Smooth muscle cell (in vitro differentiated cells): ENCODE measurements around the gene PCDHAC1. TPM values are rescaled to one million over a fixed set of nuclear protein-coding genes. Genes with fewer than 3 reads are reported as not detected.

Experiments
- DNase-seq: peaks from one replicate; lab custom pipeline; 2025; ENCODE audit not compliant: unreplicated experiment; lab: John Stamatoyannopoulos, UW
- H2AFZ ChIP-seq: fragments of 200-600 bp; sonication (generic); 2 replicates; pipeline ENCODE4 v1.6.0; 2016; ENCODE audit warnings: antibody characterized with exemption, low read depth, mild to moderate bottlenecking
- H3F3A ChIP-seq: fragments of 200-600 bp; sonication (generic); 2 replicates; pipeline ENCODE4 v1.6.0; 2017; ENCODE audit warnings: antibody characterized with exemption, low read depth
- H3K27ac ChIP-seq: fragments of 200-600 bp; sonication (generic); 2 replicates; pipeline ENCODE4 v1.5.1; 2016; ENCODE audit warnings: low read depth, mild to moderate bottlenecking
- H3K27me3 ChIP-seq: fragments of 200-600 bp; sonication (generic); 2 replicates; pipeline ENCODE4 v1.6.1; 2016; ENCODE audit warnings: low read depth, mild to moderate bottlenecking
- H3K36me3 ChIP-seq: fragments of 200-600 bp; sonication (generic); 2 replicates; pipeline ENCODE4 v1.5.1; 2016; ENCODE audit warnings: low read depth
- H3K4me1 ChIP-seq: fragments of 200-600 bp; sonication (generic); 2 replicates; pipeline ENCODE4 v1.5.1; 2016; ENCODE audit warnings: low read depth
- H3K4me2 ChIP-seq: fragments of 200-600 bp; sonication (generic); 2 replicates; pipeline ENCODE4 v1.6.0; 2016; ENCODE audit warnings: mild to moderate bottlenecking
- H3K4me3 ChIP-seq: fragments of 200-600 bp; sonication (generic); 2 replicates; pipeline ENCODE4 v1.5.1; 2016; ENCODE audit warnings: mild to moderate bottlenecking
- H3K79me2 ChIP-seq: fragments of 200-600 bp; sonication (generic); 2 replicates; pipeline ENCODE4 v1.6.0; 2016; ENCODE audit warnings: low read depth, mild to moderate bottlenecking
- H3K9ac ChIP-seq: fragments of 200-600 bp; sonication (generic); 2 replicates; pipeline ENCODE4 v1.6.0; 2016; ENCODE audit warnings: low read depth
- H3K9me3 ChIP-seq: fragments of 200-600 bp; sonication (generic); replicated peaks from 2 replicates; pipeline ENCODE4 v1.5.1; 2016; ENCODE audit warnings: low read depth
- H4K20me1 ChIP-seq: fragments of 200-600 bp; sonication (generic); 2 replicates; pipeline ENCODE4 v1.6.0; 2016; ENCODE audit warnings: low read depth
- WGBS: methylation state at CpG from one replicate; pipeline ENCODE4 v1.1.7; 2016; ENCODE audit warnings: low lambda C conversion rate; 5-methylcytosine and 5-hydroxymethylcytosine counted together
- polyA plus RNA-seq: library from polyadenylated mRNA; unstranded; fragments of >200 nt; fragmentation: Nextera tagmentation; extraction: Ambion mirVana; gene quantifications from 2 replicates; pipeline ENCODE4 v1.2.1, GENCODE V29; 2016
- total RNA-seq: library from RNA; depleted of rRNA; stranded (reverse); fragments of >200 nt; gene quantifications from 2 replicates; pipeline ENCODE4 v1.2.3, GENCODE V29; 2014
- TF ChIP-seq, protein P1 (sequence below): fragments of 200-600 bp; sonication (generic); IDR thresholded peaks from 2 replicates; pipeline ENCODE4 v1.5.1; 2017; ENCODE audit warnings: borderline replicate concordance, mild to moderate bottlenecking, antibody characterized with exemption; ENCODE audit not compliant: insufficient read depth, poor library complexity, severe bottlenecking

The PCDHAC1 gene
- total and polyA plus RNA-seq, 2 experiments from 2014 or later: 0.97 to 5.6 TPM

DNA sequence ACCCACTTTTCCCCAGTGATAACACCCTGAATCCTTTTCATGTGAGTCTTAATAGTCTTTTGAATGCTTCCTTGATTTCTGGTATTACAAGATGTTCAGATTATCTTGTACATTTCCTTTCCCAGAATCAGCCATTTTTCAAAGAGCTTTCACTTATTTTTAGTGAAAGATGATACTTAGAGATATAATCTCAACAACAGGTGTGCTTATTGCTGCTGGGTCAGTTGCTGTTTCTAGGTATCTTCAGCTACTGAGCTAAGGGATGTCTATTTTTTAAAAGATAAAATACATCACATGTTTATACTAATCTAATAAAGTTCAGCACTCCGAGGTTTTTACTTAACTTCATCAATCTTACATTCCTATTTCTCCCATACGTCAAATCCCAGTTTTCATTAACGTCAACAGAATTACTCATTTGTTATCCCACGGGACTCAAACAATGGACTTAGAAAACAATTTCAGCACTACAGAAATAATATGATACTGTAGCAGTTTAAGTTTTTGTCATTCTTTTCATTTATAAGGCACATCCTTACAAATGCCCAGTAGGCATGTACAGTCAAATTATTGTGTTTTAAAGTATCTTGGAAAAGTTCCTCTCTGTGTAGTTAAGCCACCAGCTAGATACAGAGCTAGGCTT, 9.0 kb downstream of the PCDHAC1 start:
- no peaks in the 10 kb centered on the region for H3K9me3 ChIP-seq
- H3K9ac ChIP-seq: no peak overlapping the region
- H3K79me2 ChIP-seq: no peaks in the 10 kb centered on the region
- no peaks in the 10 kb centered on the region for H3K4me1 ChIP-seq
- H3K36me3 ChIP-seq: no peaks in the 10 kb centered on the region
- no peak overlapping the region for H3K4me3 ChIP-seq
- H3K27me3 ChIP-seq: no peaks in the 10 kb centered on the region
- no peak overlapping the region for H2AFZ ChIP-seq
- 94% methylated on average over 4 of the region's 4 CpGs for WGBS
- H3F3A ChIP-seq: no peaks in the 10 kb centered on the region
- H3K27ac ChIP-seq: no peak overlapping the region
- no peak for DNase-seq
- peaks cover 23% of the 10 kb centered on the region for H4K20me1 ChIP-seq
- TF ChIP-seq, protein P1, sequence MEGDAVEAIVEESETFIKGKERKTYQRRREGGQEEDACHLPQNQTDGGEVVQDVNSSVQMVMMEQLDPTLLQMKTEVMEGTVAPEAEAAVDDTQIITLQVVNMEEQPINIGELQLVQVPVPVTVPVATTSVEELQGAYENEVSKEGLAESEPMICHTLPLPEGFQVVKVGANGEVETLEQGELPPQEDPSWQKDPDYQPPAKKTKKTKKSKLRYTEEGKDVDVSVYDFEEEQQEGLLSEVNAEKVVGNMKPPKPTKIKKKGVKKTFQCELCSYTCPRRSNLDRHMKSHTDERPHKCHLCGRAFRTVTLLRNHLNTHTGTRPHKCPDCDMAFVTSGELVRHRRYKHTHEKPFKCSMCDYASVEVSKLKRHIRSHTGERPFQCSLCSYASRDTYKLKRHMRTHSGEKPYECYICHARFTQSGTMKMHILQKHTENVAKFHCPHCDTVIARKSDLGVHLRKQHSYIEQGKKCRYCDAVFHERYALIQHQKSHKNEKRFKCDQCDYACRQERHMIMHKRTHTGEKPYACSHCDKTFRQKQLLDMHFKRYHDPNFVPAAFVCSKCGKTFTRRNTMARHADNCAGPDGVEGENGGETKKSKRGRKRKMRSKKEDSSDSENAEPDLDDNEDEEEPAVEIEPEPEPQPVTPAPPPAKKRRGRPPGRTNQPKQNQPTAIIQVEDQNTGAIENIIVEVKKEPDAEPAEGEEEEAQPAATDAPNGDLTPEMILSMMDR: no peak
- H3K4me2 ChIP-seq: no peak overlapping the region

DNA sequence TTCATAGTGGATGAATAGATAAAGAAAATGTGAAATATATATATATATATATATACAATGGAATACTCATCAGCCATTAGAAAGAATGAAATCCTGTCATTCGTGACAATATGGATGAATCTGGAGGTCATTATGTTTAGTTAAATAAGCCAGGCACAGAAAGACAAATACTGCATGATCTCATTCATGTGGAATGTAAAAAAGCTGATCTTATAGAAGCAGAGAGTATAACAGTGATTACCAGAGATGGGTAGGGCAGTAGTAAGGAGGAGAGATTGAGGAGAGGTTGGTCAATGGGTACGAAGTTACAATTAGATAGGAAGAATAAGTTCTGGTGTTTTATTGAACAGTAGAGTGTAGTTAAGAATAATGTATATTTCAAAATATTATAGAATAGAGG, 20.5 kb downstream of the PCDHAC1 start:
- no peak for DNase-seq
- WGBS: 69% methylated on average over 2 of the region's 2 CpGs
- H3K27ac ChIP-seq: no peak overlapping the region
- TF ChIP-seq, protein P1: no peak
- peaks cover 3% of the 10 kb centered on the region for H3K36me3 ChIP-seq
- no peaks in the 10 kb centered on the region for H3F3A ChIP-seq
- H3K4me3 ChIP-seq: no peak overlapping the region
- H3K4me1 ChIP-seq: no peaks in the 10 kb centered on the region
- H2AFZ ChIP-seq: no peak overlapping the region
- peaks cover 6% of the 10 kb centered on the region for H4K20me1 ChIP-seq
- H3K27me3 ChIP-seq: no peaks in the 10 kb centered on the region
- H3K79me2 ChIP-seq: no peaks in the 10 kb centered on the region
- no peaks in the 10 kb centered on the region for H3K9me3 ChIP-seq
- H3K4me2 ChIP-seq: no peak overlapping the region
- no peak overlapping the region for H3K9ac ChIP-seq

DNA sequence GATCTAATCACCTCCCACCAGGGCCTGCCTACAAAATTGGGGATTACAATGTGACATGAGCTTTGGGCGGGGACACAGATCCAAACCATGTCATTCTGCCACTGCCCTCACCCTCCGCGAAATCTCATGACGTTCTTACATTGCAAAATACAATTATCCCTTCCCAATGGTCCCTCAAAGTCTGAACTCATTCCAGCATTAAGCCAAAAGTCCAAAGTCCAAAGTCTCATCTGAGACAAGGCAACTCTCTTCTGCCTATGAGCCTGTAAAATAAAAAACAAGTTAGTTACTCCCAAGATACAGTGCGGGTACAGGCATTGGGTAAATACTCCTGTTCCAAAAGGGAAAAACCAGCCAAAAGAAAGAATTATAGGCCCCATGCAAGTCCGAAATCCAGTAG, 25.5 kb downstream of the PCDHAC1 start:
- Histone ChIP-seq H4K20me1 (peaks cover 6% of the 10 kb centered on the region), H3K9ac (no peak overlapping the region), H3K9me3 (no peaks in the 10 kb centered on the region), H2AFZ (no peak overlapping the region), H3F3A (no peaks in the 10 kb centered on the region), H3K4me3 (no peak overlapping the region), H3K4me1 (no peaks in the 10 kb centered on the region), H3K36me3 (no peaks in the 10 kb centered on the region), H3K4me2 (no peak overlapping the region), H3K27me3 (no peaks in the 10 kb centered on the region), H3K27ac (no peak overlapping the region), H3K79me2 (no peaks in the 10 kb centered on the region)
- WGBS: 86% methylated on average over 6 of the region's 6 CpGs
- DNase-seq: no peak
- TF ChIP-seq, protein P1: no peak

DNA sequence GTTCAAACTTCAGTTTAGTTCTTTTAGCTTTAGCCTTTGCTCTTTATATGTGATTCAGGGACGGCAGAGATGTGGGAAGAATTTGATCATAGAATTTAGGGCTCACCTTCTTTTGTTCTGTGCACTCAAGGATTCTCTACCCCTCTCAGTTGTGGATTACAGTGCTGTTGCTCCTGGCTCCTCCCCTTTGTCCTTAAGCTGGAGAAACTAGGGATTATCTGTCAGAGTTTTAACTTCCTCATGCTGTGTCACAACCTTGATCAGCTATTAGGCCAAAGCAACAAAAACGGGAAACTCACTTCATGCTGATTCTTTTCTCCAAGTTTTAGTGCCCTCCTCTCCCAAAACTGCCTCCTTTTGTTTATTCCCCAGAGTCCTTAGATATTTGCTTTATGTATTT, 27.1 kb downstream of the PCDHAC1 start:
- Histone ChIP-seq H4K20me1 (peaks cover 6% of the 10 kb centered on the region), H3F3A (no peaks in the 10 kb centered on the region), H3K4me2 (no peak overlapping the region), H3K4me3 (no peak overlapping the region), H3K27me3 (no peaks in the 10 kb centered on the region), H3K9me3 (no peaks in the 10 kb centered on the region), H2AFZ (no peak overlapping the region), H3K27ac (no peak overlapping the region), H3K79me2 (no peaks in the 10 kb centered on the region), H3K9ac (no peak overlapping the region), H3K36me3 (no peaks in the 10 kb centered on the region), H3K4me1 (no peaks in the 10 kb centered on the region)
- no peak for DNase-seq
- 49% methylated on average over 2 of the region's 2 CpGs for WGBS
- TF ChIP-seq, protein P1: no peak
